ENCODE results near the gene ZNF792. TPM values are rescaled to one million over a fixed set of nuclear protein-coding genes. Genes with fewer than 3 reads are reported as not detected.
"Not testable (repeated sequence)": the region's sequence is repeated elsewhere in the genome, so short reads cannot be mapped to it uniquely, and the experiment has no call there.

Gene ZNF792
- total and polyA plus RNA-seq, 2 of the 8 experiments (the other 6 are each of a cell fraction or from before 2014, with no cell fraction given): 2.5 to 7.2 TPM

DNA sequence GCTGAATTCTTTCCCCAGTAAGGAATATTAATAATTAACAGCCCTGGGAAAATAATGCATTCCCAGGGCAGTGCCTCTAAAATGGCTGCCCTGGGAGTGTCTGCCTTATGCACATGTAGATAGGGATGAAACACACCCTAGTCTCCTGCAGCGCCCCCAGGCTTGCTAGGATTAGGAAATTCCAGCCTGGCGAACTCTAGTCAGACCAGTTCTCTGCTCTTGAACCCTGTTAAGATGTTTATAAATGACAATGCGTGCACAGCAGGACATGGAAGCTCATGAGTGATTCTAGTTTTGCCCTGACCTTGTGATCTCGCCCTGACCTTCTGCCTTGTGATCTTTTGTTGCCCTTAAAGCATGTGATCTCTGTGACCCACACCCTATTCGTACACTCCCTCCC lies 1.5 kb upstream of the ZNF792 start:
- H3K9me3 ChIP-seq (ENCODE audit: insufficient read depth in 2 of 2, low read depth in 1 of 2, low read length in 1 of 2): peaks cover 13 to 16% of the 10 kb centered on the region in 2 experiments
- H2BK5ac ChIP-seq (ENCODE audit: low read depth, low read length); H2BK20ac ChIP-seq (ENCODE audit: low read length); DNase-seq (ENCODE audit: low read depth in 1 of 2, low spot score in 2 of 2); H2AFZ ChIP-seq (ENCODE audit: low read length); H3K23me2 ChIP-seq (ENCODE audit: low read depth, low read length); H4K20me1 ChIP-seq (replicated peaks in 1 of 2; ENCODE audit: control insufficient read depth in 1 of 2, insufficient read depth in 2 of 2, low read length in 2 of 2); H3K4ac ChIP-seq (replicated peaks; ENCODE audit: insufficient read length, low read depth, low read length); H2BK12ac ChIP-seq (ENCODE audit: low read depth, low read length); H3K18ac ChIP-seq (ENCODE audit: extremely low read depth, low read length); H2AK5ac ChIP-seq (ENCODE audit: low read depth, low read length); H3K79me1 ChIP-seq (ENCODE audit: low read depth, low read length); H3K4me2 ChIP-seq (ENCODE audit: insufficient read depth in 1 of 2, low read depth in 2 of 2, low read length in 2 of 2); H2BK15ac ChIP-seq (ENCODE audit: low read length); H3K4me3 ChIP-seq (ENCODE audit: extremely low read depth in 1 of 4, insufficient read depth in 2 of 4, low read depth in 3 of 4, low read length in 4 of 4); H4K91ac ChIP-seq (replicated peaks; ENCODE audit: insufficient read length, low read length); H3K27ac ChIP-seq (ENCODE audit: low read depth, low read length); H2BK120ac ChIP-seq (replicated peaks; ENCODE audit: low read depth, low read length); H3K36me3 ChIP-seq (ENCODE audit: control insufficient read depth in 2 of 4, insufficient read depth in 4 of 4, low read length in 3 of 4); H3K14ac ChIP-seq (ENCODE audit: insufficient read length); H3K9ac ChIP-seq (replicated peaks in 1 of 4; ENCODE audit: extremely low read depth in 1 of 4, low read depth in 3 of 4, low read length in 3 of 4); H4K5ac ChIP-seq (ENCODE audit: insufficient read length, low read depth, low read length); CTCF ChIA-PET (ENCODE audit: partially characterized antibody); H3K23ac ChIP-seq (ENCODE audit: insufficient read length); H3K56ac ChIP-seq (replicated peaks; ENCODE audit: insufficient read length, low read depth, low read length); H4K8ac ChIP-seq (ENCODE audit: extremely low read depth, insufficient read depth, low read length); FAIRE-seq: not testable (repeated sequence)
- POLR2A ChIA-PET (ENCODE audit: partially characterized antibody): interaction anchor here (1.3 to 1.4 kb wide), 2 partner anchors 34 to 62 kb away, joined by 3 to 5 read pairs; no protein-coding TSS in a partner anchor
- H3K4me1 ChIP-seq (replicated peaks in 1 of 4; ENCODE audit: control insufficient read depth in 3 of 4, insufficient read depth in 4 of 4, low read length in 3 of 4): peaks cover 0 to 13% (median 5%) of the 10 kb centered on the region in 4 experiments; a peak in 3 of 7 replicates
- peaks cover 0 to 16% of the 10 kb centered on the region in 2 experiments; a peak in 2 of 4 replicates for H3K79me2 ChIP-seq (ENCODE audit: control insufficient read depth in 1 of 2, insufficient read depth in 2 of 2, low read length in 2 of 2)
- 56% methylated on average over 5 of the region's 5 CpGs; no CpG with 5 or more reads in 1 of the 2 experiments for WGBS, 2 experiments (ENCODE audit: extremely low coverage in 1 of 2, insufficient coverage in 1 of 2, insufficient read length in 1 of 2, insufficient replicate concordance in 2 of 2, low coverage in 1 of 2, low lambda C conversion rate in 2 of 2, missing lambda C conversion rate in 1 of 2)
- peaks cover 0 to 11% (median 5%) of the 10 kb centered on the region in 4 experiments; a peak in 4 of 7 replicates for H3K27me3 ChIP-seq (replicated peaks in 1 of 4; ENCODE audit: control insufficient read depth in 3 of 4, extremely low read depth in 1 of 4, insufficient read depth in 3 of 4, low read length in 3 of 4)
- peak; percentile 42; the same call in 1 of the 2 replicates for TF ChIP-seq YY1 (IDR thresholded peaks at IDR 0.05; ENCODE audit: low read depth, low read length)
- TF ChIP-seq EP300 (IDR thresholded peaks at IDR 0.05; ENCODE audit: borderline replicate concordance in 1 of 2, low read depth in 2 of 2, low read length in 2 of 2): peak in 1 of 2 experiments; percentile 89; a peak in 1 of 3 replicates
- TF ChIP-seq SP1 (IDR thresholded peaks at IDR 0.05; ENCODE audit: low read depth, low read length): peak; percentile 65; the same call in 1 of the 2 replicates
- 0 out of 2 replicates have a peak, but pooled peaks have one; percentile 31 for TF ChIP-seq CEBPB (IDR thresholded peaks at IDR 0.05; ENCODE audit: low read depth, low read length)

All from H1 (cell line).